ENCODE measurements around the gene SLC27A3.

DNA sequence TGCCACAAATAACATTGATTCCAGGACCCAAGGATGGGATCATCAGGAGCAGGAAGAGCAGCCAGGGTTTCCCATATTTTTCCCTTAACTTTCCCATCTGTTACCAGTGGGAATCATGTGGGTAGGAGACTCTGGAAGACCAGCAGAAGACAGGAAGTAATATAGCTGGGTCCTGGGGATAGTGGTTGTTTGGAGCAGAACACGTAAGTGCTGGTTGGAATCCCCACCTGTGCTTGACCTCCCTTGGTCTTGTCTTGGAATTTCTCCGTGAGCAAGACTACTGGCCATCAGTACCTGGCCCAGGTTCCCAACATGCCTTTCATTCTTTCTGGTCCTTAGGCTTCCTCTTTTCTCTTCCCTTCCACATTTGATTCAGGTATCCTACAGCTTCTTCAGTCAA, 20.9 kb upstream of the SLC27A3 start:
- TF ChIP-seq POLR2A (IDR thresholded peaks at IDR 0.05) = no peak
- TF ChIP-seq, protein P1, sequence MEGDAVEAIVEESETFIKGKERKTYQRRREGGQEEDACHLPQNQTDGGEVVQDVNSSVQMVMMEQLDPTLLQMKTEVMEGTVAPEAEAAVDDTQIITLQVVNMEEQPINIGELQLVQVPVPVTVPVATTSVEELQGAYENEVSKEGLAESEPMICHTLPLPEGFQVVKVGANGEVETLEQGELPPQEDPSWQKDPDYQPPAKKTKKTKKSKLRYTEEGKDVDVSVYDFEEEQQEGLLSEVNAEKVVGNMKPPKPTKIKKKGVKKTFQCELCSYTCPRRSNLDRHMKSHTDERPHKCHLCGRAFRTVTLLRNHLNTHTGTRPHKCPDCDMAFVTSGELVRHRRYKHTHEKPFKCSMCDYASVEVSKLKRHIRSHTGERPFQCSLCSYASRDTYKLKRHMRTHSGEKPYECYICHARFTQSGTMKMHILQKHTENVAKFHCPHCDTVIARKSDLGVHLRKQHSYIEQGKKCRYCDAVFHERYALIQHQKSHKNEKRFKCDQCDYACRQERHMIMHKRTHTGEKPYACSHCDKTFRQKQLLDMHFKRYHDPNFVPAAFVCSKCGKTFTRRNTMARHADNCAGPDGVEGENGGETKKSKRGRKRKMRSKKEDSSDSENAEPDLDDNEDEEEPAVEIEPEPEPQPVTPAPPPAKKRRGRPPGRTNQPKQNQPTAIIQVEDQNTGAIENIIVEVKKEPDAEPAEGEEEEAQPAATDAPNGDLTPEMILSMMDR (IDR thresholded peaks at IDR 0.05) = no peak

Measured in esophagus squamous epithelium (tissue), 4 donors.